Hypothalamus (tissue), 51 donors: Measurements from ENCODE around the gene PTPN9.

ENCODE experiments used
- DNase-seq, 51 donors: peaks; one replicate each; lab custom pipeline; 2025; lab: John Stamatoyannopoulos, UW

The PTPN9 gene

DNA sequence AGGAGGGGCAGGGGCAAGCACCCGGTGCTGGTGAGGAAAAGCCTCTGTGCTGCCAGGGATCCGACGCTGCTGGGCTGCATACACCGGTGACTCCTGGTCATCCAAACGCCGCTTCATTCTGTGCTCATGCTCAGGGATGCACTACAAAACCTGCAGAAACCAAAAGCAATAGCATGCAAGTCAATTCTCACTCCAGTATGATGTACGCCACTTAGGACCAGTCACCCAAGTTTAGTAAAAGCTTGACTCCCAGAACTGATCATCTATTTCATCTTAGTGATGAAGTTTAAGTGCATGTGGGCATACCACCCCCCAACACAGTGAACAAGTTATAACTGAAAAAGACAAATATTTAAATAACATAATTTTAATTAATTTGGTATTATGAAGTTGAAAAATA, 148.9 kb downstream of the PTPN9 start:
- no peak for DNase-seq

- DNase-seq, result no peak
These were observed 151.0 kb downstream of the PTPN9 start for GRCh38 chr15:75428152-75428551.

GRCh38 chr15:75425966-75426500, 153.1 kb downstream of the PTPN9 start:
- no peak for DNase-seq

GRCh38 chr15:75422554-75422953, 156.6 kb downstream of the PTPN9 start:
- DNase-seq, result no peak

DNA sequence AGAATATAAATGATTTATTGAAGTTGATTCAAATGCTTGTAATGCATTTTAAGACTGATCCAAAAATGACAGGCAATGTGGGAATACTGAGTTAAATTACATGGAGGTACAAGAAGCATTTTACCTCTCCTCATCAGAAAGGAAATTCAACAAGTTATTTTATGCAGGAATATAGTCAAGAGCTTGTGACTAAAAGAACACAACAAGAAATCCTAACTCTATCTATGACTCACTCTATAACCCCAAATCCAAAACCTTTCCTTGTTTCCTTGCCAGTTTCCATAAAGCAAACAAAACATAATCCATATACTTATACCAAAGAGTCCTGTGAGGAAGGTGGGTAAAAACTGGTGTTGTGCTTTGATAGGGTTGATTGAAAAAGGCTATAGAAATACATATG, 158.4 kb downstream of the PTPN9 start:
- no peak for DNase-seq

- DNase-seq, result no peak
These were observed 162.5 kb downstream of the PTPN9 start for GRCh38 chr15:75416584-75416983.
